Esophagus muscularis mucosa (tissue), 4 donors: ENCODE results near the gene C4orf50. TPM values are rescaled to one million over a fixed set of nuclear protein-coding genes. Genes with fewer than 3 reads are reported as not detected.
"Not testable (repeated sequence)": the region's sequence is repeated elsewhere in the genome, so short reads cannot be mapped to it uniquely, and the experiment has no call there.

ENCODE experiments used
- DNase-seq: peaks from one replicate; pipeline ENCODE4 v3.0.0-alpha.2; 2017; ENCODE audit errors: extremely low spot score
- H3K27ac ChIP-seq, 4 donors: fragments of 200-600 bp; sonication (generic); replicated peaks in 1 of 4; 1 replicate in 3 of 4; 2 replicates in 1 of 4; pipeline ENCODE4 v1.5.1; 2016 to 2019; ENCODE audit warnings: mild to moderate bottlenecking in 1 of 4
- H3K27me3 ChIP-seq, 4 donors: fragments of 200-600 bp; sonication (generic); one replicate each; pipeline versions ENCODE4 v1.5.1 to v1.6.0; 2016 to 2019
- H3K36me3 ChIP-seq, 4 donors: fragments of 200-600 bp; sonication (generic); one replicate each; pipeline ENCODE4 v1.5.1; 2016 to 2019
- H3K4me1 ChIP-seq, 4 donors: fragments of 200-600 bp; sonication (generic); one replicate each; pipeline ENCODE4 v1.5.1; 2016 to 2019
- H3K4me3 ChIP-seq, 4 donors: fragments of 200-600 bp; sonication (generic); 1 replicate in 2 of 4; 2 replicates in 2 of 4; pipeline ENCODE4 v1.5.1; 2016 to 2019; ENCODE audit warnings: mild to moderate bottlenecking in 4 of 4, moderate library complexity in 1 of 4
- H3K9me3 ChIP-seq, 4 donors: fragments of 200-600 bp; sonication (generic); 1 replicate in 3 of 4; 2 replicates in 1 of 4; pipeline ENCODE4 v1.5.1; 2016 to 2019
- EP300 ChIP-seq: sonication (generic); formaldehyde crosslinking; IDR thresholded peaks from one replicate; pipeline ENCODE4 v1.6.1; 2017; ENCODE audit warnings: antibody characterized with exemption
- POLR2A ChIP-seq: fragments of 450-650 bp; IDR thresholded peaks from one replicate; pipeline ENCODE4 v1.6.1; 2017; ENCODE audit warnings: antibody characterized with exemption, moderate library complexity, mild to moderate bottlenecking, low read depth
- POLR2AphosphoS5 ChIP-seq, 2 donors: sonication (generic); formaldehyde crosslinking; IDR thresholded peaks; one replicate each; pipeline ENCODE4 v1.6.1; 2017; ENCODE audit warnings: antibody characterized with exemption in 2 of 2
- WGBS: methylation state at CpG from one replicate; pipeline ENCODE4 v1.1.5; 2018; 5-methylcytosine and 5-hydroxymethylcytosine counted together
- intact Hi-C: fragments of 100-400 bp; cut with DNase I; formaldehyde crosslinking; loops from one replicate; pipeline ENCODE4 v1.15.1; 2023
- total RNA-seq, 4 donors: library from RNA; depleted of rRNA; stranded (reverse); fragments of >200 nt; gene quantifications; one replicate each; pipeline versions ENCODE4 v1.1.0 to v1.2.1, GENCODE V29; 2016
- TF ChIP-seq, protein P1 (sequence below), 3 experiments: fragments of 200-600 bp in 2 of 3; fragments of 450-650 bp in 1 of 3; sonication (generic) in 2 of 3; IDR thresholded peaks; one replicate each; pipeline ENCODE4 v1.5.1; 2017 to 2019; ENCODE audit warnings: antibody characterized with exemption in 3 of 3, mild to moderate bottlenecking in 2 of 3, moderate library complexity in 1 of 3

Gene C4orf50
- total RNA-seq, 4 donors from 2014 or later = 0.11 to 0.42 (median 0.26) TPM

DNA sequence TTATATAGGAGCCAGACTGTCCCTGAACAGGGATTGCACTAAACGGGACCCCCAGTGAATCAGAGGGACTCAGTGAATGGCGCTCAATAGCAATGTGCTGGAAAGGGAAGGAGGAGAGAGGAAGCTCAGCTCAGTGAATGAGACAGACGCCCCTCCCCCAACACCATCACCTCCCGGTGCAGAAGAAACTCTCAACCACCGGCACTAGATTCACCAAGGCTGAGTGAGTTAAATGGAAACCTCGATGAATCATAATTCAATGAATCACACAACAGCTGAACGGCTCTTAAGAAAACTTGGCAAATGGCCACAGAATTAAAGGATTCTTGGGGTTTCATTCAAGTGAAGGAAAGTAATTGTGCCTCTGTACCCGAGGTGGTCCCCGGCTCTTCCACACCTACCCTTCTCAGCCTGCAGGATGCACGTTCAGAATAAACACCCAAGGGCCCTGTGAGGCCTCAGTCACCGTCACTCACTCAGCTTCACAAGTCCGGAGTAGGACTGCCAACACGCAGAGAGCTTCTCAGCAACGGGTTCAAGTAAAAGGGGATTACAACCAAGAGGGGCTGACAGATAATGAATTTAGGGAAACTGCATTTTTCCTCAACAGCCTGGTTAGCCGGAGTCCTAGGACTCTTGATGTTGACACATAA, 154.6 kb downstream of the C4orf50 start:
- H3K4me1 ChIP-seq = no peaks in the 10 kb centered on the region
- H3K4me3 ChIP-seq = no peak overlapping the region
- no peak overlapping the region for H3K27ac ChIP-seq
- WGBS = 51% methylated on average over 15 of the region's 15 CpGs
- TF ChIP-seq EP300 (no peak), POLR2A (no peak), POLR2AphosphoS5 (IDR thresholded peaks at IDR 0.05) (no peak)
- no peaks in the 10 kb centered on the region for H3K36me3 ChIP-seq
- peaks cover 0 to 30% (median 0%) of the 10 kb centered on the region in 4 donors for H3K27me3 ChIP-seq
- no peak for DNase-seq
- H3K9me3 ChIP-seq = no peaks in the 10 kb centered on the region
- intact Hi-C loops = no loop called here

DNA sequence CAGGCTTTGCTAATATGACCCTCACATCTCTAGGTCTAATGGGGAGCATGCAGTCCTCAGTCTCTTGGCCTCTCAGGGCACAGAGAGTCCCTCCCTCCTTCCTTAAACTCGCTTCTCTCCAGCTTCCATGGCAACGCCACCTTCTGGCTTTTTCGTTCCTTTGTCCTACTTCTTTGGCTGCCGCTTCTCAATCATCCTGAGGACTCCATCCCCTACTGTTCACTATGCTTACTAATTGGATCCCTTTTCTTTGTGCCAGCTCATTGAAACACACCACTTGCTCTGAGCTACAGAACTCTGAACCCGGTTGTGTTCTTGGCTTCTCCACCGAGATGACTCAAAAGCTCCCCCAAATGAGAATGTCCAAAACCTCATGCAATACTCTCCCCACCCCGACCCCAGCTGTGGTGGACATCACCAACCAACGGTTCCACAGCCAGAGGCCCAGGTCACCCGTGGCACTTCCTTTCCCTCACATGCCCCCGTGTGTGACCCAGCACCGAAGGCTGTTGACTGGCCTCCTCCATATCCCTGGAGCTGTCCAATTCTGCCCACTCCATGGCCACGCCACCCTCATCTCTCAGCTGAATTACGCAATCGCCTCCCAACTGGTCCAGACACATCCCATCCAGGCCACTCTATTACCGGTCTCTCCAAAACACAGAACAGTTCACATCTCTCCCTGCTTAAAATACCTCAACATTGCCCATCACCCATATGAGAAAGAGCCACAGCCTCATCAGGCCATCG, 160.0 kb downstream of the C4orf50 start:
- Histone ChIP-seq H3K4me3 (no peak overlapping the region), H3K9me3 (no peaks in the 10 kb centered on the region), H3K4me1 (no peaks in the 10 kb centered on the region), H3K36me3 (no peaks in the 10 kb centered on the region), H3K27me3 (peaks cover 0 to 24% (median 0%) of the 10 kb centered on the region in 4 donors), H3K27ac (no peak overlapping the region)
- WGBS = 88% methylated on average over 16 of the region's 16 CpGs
- DNase-seq = no peak
- TF ChIP-seq EP300 (no peak), POLR2A (no peak), POLR2AphosphoS5 (IDR thresholded peaks at IDR 0.05) (no peak)
- TF ChIP-seq, protein P1, sequence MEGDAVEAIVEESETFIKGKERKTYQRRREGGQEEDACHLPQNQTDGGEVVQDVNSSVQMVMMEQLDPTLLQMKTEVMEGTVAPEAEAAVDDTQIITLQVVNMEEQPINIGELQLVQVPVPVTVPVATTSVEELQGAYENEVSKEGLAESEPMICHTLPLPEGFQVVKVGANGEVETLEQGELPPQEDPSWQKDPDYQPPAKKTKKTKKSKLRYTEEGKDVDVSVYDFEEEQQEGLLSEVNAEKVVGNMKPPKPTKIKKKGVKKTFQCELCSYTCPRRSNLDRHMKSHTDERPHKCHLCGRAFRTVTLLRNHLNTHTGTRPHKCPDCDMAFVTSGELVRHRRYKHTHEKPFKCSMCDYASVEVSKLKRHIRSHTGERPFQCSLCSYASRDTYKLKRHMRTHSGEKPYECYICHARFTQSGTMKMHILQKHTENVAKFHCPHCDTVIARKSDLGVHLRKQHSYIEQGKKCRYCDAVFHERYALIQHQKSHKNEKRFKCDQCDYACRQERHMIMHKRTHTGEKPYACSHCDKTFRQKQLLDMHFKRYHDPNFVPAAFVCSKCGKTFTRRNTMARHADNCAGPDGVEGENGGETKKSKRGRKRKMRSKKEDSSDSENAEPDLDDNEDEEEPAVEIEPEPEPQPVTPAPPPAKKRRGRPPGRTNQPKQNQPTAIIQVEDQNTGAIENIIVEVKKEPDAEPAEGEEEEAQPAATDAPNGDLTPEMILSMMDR (IDR thresholded peaks at IDR 0.05) = no peak
- intact Hi-C loops = no loop called here

DNA sequence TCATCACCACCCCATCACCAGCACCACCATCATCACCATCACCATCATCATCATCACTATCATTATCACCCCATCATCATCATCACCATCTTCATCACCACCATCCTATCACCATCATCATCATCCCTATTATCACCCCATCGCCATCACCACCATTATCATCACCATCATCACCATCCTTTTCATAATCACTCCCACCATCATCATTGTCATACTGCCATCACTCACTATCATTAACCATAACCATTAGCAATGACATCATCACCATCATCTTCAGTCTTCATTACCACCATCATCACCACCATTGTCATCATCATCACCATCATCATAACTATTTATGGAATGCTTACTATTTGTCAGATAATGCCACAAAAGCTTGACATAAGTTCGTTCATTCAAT, 161.0 kb downstream of the C4orf50 start:
- no peak overlapping the region for H3K27ac ChIP-seq
- TF ChIP-seq POLR2AphosphoS5 (IDR thresholded peaks at IDR 0.05) = no peak
- no peak for TF ChIP-seq EP300
- TF ChIP-seq, protein P1 (IDR thresholded peaks at IDR 0.05) = no peak
- no peak for TF ChIP-seq POLR2A
- no peaks in the 10 kb centered on the region for H3K4me1 ChIP-seq
- intact Hi-C loops = no loop called here
- no peaks in the 10 kb centered on the region for H3K36me3 ChIP-seq
- no peaks in the 10 kb centered on the region for H3K9me3 ChIP-seq
- H3K27me3 ChIP-seq = peaks cover 0 to 22% (median 0%) of the 10 kb centered on the region in 4 donors
- H3K4me3 ChIP-seq = no peak overlapping the region
- 89% methylated on average over 2 of the region's 2 CpGs for WGBS
- DNase-seq = no peak

DNA sequence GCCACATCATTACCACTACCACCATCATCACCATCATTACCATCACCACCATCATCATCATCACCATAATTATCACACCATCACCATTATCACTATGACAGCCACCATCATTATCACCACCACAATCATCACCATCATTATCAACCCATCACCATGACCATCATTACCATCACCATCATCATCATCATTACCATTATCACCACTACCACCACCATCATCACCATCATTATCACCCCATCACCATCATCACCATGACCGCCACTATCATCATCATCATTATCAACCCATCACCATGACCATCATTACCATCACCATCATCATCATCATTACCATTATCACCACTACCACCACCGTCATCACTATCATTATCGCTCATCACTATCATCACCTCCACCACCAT, 161.9 kb downstream of the C4orf50 start:
- H3K27me3 ChIP-seq = peaks cover 0 to 15% (median 0%) of the 10 kb centered on the region in 4 donors
- intact Hi-C loops, H3K4me1 ChIP-seq, H3K9me3 ChIP-seq, DNase-seq, H3K36me3 ChIP-seq, H3K27ac ChIP-seq, H3K4me3 ChIP-seq: not testable (repeated sequence)
- WGBS = 87% methylated on average over 3 of the region's 3 CpGs

DNA sequence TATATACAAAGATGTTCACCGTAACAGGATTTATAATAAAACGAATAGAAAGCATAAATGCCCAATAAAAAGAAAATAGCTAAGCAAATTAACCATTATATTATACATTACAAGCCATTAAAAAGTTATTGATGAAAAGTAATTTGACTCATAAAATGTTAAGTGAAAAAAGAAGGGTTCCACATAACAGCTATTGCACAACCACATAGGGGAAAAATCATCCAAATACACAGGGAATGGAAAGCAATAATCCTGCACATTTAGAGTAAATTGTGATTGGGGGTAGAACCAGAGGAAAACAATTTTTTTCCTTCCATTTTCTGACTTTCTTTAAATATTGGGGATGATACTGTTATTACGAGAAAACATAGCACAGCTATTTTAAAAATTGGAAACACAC, 163.3 kb downstream of the C4orf50 start:
- Histone ChIP-seq H3K4me3 (no peak overlapping the region), H3K4me1 (no peaks in the 10 kb centered on the region), H3K36me3 (no peaks in the 10 kb centered on the region), H3K9me3 (no peaks in the 10 kb centered on the region), H3K27me3 (peaks cover 0 to 11% (median 0%) of the 10 kb centered on the region in 4 donors), H3K27ac (no peak overlapping the region)
- WGBS = 91% methylated on average over 3 of the region's 3 CpGs
- no peak for DNase-seq
- intact Hi-C loops = no loop called here
- no peak for TF ChIP-seq EP300
- TF ChIP-seq POLR2A = no peak
- TF ChIP-seq, protein P1 (IDR thresholded peaks at IDR 0.05) = no peak
- TF ChIP-seq POLR2AphosphoS5 (IDR thresholded peaks at IDR 0.05) = no peak
